HT1080 (cell line): Measurements from ENCODE around the gene SNX8. TPM values are rescaled to one million over a fixed set of nuclear protein-coding genes. Genes with fewer than 3 reads are reported as not detected.

Source experiments
- DNase-seq: peaks from one replicate; pipeline ENCODE4 v3.0.0-alpha.2; 2015; ENCODE audit warnings: low read depth
- total RNA-seq: library from RNA; depleted of rRNA; stranded (reverse); fragments of >200 nt; shearing (Covaris generic); gene quantifications from 2 replicates; pipeline ENCODE4 v1.2.3, GENCODE V29; 2014

Gene SNX8
- total RNA-seq, 1 experiment from 2014 or later, result 16.7 TPM

DNA sequence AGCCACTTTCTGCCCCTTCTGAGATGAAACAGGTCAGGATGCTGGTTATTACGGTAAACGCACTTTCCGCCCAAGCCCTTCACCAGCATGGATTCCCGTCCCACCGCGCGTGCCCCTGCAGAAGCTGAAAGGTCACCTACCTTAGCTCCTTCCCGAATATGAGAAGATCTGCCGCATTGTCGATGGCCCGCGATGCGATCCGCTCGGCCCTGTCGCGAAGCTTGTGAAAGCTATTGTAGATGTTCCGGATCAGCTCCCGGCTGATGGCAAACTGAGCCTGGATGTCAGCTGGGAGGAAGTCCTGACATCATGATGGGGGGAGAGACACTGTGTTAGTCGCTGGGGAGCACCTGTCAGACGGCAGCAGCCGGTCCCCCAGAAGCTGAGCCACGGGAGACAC, 50.1 kb downstream of the SNX8 start:
- DNase-seq, result no peak

DNA sequence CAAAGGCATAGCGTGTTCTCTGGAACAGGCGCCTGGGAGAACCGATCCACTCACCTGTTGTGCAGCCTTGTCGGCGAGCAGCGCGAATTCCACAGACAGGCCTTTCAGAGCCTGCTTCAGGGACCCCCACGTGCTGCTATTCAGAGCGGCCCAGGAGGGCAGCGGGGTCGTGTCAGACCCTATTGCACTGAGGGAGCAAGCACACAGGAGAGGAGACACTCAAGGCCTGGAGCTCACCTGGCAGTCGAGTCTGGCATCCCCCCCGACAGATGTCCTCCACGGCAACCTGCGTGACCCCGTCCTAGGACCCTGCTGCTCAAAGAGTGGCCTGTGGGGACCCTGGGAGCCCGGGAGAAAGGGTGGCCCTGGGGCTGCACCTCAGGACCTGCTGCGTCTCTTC, 51.1 kb downstream of the SNX8 start:
- no peak for DNase-seq

DNA sequence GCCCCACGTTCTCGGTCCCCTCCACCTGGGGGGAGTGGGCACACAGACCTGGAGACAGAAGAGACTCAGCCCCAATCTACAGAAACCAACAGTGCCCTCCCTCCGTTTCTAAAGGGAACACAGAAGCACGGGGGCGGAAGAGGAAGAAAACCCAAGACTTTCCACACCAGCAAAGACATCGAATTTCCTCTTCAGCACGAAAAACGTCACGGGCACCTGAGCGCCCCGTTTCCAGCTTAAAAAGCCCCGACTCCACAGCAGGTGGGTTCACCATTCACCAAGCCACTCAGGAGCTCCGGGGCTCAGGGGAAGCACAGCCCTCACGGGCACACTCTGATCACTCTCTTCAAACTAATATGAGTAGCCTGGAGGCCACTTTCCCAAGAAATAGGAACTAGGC, 52.6 kb downstream of the SNX8 start:
- no peak for DNase-seq

DNA sequence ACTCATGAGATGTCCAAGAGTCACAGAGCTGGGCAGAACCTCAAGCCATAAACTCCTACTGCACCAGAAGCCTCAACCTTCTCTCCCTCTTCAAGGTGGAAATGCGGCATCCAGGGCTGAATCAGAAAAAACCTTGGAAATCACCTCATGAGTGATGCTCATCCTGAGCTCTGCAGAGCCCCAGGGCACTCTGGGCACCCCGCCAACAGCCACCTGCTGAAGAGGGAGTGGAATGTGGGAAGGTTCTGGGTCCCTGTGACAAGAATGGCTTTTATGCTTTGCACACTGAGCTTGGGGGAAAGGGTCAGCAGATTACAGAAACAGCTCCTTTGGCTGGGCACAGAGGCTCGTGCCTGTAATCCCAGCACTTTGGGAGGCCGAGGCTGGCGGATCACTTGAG, 53.4 kb downstream of the SNX8 start:
- DNase-seq, result no peak

DNA sequence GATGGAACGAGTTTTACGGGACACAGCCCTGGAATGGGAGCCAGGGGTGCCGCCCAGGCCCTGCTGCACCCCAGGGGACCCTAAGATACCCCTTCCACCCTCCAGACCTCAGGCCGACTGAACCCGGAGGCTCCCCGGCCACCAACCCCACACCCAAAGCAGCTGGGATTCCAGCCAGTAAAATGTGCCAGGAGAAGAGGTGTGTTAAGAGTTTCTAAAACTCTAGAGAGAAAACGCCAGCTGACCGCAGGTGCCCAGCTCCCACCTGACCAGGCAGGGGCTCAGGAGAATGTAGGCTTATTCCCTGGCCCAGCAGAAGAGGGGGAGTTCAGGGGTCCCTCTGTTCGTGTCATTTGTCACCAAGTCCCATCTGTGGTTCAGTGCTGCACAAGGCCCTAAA, 54.8 kb downstream of the SNX8 start:
- DNase-seq, result no peak

DNA sequence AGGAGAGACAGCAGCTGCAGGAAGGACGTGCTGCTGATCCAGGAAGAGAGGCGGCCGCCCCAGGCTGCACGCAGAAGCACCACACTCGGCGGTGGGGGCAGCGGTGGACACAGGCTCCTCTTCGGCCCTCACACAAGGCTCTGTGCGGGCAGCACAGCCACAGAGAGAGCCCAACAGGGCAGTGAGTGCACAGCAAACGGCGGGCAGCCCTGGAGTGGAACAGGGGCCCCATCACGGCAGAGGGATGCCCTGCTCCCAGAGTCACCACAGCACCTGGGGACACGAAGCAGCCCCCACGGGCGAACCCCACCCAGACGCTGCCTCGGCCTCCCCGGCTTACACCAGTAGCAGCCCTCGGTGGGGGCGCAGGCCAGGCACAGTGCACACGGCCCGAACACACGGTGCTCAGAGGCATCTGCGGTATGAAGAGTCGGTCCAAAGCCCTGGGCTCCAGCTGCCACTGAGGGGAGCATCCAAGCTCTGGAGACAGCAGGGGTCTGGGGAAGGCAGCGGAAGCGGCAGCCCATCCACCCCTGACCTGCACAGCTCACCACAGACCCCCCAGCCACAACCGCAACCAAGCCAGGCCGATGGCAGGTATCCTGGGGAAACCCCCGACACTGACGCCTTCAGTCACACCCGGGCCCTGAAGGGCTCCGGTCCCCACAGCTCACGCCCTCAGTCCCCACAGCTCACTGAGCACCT, 55.4 kb downstream of the SNX8 start:
- DNase-seq, result no peak

DNA sequence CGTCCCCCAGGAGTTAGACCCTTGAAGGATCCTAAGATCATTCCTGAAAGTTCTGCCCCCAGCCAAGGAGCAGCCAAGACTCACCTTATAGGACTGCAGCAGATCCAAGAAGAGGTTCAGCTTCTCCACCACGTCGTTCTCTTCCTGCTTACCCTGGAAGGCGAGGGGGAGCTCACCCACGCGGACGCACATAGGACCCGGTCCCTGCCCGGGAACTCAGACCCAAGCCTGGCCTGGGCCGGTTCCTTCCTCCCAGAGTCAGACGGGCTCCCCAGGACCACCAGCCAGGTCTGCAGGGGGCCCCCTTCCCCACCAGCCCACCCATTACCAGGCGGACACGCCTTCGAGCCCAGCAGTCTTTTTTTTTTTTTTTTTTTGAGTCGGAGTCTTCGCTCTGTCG, 56.6 kb downstream of the SNX8 start:
- DNase-seq, result no peak

DNA sequence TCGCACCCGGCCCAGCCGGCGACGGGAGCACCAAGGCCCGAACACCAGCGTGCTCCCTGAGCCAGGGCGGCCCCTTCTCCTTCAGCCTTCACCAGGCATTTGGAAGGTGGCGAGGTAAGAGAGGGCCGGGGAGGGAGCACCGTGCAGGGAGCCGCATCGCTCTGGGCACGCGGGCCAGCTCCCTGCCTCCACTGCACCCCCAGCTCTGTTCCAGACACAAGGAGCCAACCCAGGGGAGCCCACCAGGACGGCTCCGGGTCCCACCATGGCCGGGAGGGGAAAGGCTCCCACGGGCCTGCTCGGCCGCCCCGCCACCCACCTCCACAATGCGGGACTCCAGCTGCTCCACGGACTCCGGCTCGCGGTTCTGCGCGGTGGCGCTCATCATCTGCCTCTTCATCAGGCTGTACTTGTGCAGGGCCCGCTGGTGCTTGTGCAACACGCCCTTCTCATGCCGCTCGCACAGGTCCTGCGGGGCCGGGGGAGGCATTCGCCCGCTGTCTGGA, 57.1 kb downstream of the SNX8 start:
- no peak for DNase-seq

DNA sequence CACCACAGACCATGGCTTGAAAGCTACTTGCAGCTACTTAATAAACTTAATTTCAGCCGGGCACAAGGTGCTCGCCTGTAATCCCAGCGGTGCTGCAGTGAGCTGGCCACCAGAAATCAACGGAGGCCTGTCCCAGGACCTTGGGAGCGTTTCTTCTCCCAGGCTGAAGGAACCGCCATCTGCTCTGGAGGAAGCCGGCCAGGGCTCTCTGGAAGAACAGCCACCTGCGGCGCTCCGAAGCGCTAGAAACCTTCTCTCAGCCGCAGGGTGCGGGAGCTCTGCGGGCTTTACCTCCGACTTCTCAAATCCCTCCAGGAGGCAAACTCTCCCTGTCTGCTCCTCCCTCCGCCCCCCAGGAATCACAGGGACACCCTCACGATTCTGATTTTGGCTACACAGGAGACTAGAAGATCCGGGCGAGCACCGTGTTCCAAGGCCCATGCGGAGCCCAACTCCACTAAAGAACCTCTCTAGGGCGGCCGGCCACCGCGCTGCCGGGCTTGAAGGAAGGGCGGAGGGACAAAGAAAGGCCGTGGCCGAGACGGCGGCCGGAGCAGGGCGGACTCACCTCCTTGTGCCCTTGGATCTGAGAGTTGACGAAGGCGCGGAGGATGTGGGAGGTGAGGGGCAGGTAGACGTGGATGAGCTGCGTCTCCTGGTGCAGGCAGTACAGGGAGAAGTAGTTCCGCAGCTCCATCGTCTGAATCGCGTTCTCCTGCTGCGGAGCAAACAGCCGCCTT, 57.8 kb downstream of the SNX8 start:
- DNase-seq, result no peak

DNA sequence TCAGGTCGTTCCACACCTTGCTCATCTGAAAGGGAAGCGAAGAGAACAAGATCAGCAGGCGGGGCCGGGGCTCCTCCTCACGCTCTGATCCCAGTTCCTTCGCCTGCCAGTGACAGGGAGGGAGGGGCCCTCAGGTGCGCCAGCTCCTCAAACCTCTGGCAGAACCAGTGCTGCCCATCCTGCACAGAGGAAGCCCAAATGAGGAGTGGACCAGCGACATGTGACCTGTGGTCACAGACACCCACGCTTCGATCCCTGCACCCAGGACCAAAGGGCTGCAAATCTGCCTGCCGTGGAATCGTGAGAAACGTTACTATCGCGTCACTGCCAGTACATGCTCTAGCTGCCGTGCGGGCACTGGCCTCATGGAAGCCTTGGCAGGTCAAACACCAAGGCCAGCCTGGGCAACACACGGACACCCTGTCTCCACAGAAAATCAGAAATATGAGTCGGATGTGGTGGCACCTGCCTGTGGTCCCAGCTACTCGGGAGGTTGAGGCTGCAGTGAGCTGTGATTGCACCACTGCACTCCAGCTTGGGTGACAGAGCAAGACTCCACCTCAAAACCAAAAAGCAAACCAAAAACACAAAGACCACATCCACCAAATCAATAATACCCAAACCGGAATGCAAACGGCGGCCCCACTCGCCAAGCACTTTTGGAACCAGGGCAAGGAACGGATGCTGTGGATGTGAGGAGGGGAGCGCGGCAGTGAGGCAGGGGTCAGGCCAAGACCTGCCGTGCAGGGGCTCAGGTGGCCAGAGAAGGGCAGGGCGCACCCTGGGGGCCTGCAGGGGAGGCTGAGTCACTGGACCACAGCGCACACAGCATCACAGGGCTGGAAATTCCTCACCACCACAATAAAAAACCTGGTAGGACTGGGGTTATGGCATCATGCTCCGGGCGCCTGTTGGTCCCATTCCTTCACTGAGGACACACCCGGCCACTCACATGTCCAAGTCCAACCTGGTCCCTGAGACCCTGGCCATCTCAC, 58.8 kb downstream of the SNX8 start:
- peak; percentile 34 for DNase-seq

DNA sequence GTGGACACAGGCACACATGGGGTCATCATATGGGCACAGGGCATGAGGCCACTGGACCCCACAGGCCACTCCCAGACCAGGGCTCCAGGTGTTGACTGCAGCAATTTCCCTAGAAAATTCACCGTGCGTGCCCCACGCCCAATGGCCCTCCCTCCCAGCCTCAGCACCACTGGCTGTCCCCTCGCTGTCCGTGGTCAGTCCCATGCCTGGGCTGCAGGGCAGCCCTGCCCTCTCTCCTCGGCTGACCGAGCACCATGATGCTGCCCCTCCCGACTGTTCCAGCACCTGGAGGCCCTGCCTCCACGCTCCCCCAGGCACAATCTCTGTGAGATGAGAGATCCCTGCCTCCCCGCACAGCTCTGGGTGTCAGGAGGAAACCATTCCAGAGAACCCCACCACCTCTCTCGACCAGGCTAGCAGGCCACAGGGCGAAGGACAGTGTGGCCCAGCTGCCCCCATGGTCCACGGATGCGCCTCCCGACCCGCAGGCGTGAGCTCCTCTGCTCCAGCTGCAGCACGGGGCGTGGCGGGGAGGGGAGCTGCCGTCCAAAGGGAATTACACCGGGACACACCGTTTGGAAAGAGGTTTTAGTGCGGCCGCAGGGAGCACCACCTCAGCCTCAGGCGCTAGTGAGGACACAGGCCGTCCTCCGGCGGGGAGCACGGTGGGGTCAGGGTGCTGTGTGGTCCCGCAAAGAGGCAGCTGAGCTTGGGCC, 59.7 kb downstream of the SNX8 start:
- no peak for DNase-seq

DNA sequence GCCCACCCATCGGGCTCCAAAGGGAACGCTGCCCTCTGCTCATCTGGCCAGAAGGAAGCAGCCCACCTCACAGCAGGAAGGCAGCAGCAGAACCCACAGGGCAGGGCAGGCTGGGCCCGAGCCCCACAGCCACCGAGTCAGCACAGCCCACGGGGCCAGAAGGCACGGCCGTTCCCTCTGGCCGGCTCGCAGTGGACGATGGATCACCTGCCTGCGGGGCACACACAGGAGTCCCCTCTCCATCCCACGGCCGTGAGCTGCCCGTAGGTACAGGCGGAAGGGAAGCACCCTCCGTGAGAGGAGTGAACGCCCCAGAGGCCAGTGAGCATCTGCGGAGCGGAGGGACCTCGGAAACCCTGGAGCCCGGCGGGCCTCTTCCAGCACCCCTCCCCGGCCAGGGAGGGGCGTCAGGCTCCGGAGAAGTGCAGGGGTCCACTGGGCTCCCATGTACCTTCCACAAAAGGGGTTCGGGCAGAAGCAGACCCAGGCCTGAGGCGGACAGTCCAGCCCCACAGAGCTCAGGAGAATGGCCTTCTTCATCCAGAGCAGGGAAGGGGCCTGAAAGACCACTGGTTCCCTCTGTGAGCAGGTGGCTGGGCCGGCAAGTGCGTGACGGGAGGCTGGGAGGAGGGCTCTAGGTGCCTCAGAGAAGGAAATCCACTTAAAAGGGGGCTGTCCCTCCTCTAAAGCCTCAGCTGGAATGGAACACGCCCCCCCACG, 60.6 kb downstream of the SNX8 start:
- DNase-seq, result no peak

DNA sequence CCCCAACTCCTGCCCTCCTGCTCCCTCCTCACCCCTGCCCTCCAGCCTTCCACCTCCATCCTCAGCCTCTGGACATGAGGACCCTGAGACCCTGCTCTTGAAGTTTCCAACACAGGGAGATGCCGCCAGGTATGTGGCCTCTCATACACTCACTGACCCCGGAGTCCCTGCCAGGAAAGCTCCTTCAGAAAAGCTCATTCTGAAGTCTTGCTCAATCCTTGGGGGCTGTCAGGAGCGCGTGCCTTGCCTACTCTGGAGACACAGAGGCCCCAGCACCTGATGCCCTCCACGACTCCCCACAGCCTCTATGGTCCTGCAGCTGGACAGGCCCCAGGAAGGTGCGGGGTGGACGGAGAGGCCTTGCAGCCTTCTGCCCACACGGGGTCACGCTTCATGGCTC, 61.2 kb downstream of the SNX8 start:
- no peak for DNase-seq

DNA sequence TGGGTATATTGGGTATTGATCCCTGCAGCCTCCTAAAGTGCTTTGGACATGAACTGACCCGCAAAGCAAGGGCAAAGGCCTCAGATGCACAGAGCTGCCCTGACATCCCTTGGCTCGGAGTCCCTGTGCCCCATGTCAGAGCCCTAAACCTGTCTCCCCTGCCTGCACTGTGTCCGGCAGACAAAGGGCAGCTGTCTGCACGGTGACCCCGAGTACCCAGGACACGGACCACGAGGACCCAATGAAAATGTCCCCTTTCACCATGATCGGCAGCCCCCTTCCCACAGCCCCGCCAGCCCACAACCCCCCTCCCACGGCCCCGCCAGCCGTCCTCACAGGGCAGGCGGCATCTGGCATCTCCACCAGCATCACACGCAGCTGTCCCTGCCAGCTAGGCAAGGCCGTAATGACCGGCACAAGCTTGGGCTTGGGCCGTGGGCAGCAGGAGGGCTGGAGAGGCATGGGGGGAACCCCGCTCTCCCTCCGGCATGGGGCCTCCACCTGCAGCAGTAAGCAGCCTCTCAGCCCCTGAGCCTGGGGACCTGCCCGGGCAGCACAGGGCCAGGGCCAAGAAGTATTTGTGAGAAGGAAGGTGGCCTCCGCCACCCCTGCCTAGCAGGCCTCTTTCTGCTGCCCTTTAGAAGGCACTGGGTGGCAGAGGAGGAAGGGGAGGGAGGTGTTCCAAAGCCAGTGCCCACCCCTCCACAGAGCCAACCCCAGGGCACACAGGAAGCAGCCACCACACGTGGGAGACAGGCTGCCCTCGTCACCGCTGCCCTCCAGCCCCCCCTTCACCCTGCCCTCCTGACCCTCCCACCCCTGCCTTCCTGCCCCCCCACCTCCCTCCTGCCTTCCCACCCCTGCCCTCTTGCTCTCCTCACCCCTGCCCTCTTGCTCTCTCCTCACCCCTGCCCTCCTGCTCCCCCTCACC, 62.1 kb downstream of the SNX8 start:
- no peak for DNase-seq

DNA sequence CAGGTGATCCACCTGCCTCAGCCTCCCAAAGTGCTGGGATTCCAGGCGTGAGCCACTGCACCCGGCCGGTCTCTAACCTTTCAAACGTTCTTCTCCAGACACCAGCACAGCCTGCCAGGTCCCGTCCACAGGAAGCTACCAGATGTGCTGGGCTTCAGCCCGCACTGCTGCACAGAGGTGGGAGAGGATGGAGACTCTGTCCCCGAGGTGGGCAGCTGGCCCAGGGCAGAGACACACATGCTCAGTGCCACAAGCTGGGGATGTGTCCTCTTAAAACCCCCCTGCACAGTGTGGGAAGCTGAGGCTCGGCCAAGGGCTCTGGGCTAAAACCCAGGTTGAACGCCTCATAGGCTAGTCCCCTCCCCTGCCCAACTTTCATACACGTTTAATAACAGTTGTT, 62.9 kb downstream of the SNX8 start:
- no peak for DNase-seq

DNA sequence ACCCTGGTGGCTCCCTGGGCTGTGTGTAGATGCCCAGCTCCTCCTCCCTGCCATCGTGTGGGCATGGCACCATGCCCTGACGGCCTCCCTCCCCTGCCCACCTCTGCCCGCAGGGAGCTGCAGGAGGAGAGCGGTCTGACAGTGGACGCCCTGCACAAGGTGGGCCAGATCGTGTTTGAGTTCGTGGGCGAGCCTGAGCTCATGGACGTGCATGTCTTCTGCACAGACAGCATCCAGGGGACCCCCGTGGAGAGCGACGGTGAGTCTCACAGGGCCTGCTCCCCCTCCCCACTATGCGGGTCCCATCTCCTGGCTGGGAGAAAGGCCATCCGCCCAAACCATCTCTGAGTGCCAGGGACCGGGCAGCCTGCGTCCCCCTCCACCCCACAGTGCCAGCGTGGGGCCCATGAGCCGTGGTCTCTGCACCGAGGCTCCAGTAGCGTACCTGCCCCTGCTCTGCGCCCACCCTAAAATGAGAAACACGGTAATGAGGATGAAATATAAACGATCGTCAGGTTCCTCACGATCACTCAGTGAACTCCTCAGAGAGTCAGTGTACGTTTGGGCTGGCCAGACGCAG, 64.4 kb downstream of the SNX8 start:
- DNase-seq, result no peak

DNA sequence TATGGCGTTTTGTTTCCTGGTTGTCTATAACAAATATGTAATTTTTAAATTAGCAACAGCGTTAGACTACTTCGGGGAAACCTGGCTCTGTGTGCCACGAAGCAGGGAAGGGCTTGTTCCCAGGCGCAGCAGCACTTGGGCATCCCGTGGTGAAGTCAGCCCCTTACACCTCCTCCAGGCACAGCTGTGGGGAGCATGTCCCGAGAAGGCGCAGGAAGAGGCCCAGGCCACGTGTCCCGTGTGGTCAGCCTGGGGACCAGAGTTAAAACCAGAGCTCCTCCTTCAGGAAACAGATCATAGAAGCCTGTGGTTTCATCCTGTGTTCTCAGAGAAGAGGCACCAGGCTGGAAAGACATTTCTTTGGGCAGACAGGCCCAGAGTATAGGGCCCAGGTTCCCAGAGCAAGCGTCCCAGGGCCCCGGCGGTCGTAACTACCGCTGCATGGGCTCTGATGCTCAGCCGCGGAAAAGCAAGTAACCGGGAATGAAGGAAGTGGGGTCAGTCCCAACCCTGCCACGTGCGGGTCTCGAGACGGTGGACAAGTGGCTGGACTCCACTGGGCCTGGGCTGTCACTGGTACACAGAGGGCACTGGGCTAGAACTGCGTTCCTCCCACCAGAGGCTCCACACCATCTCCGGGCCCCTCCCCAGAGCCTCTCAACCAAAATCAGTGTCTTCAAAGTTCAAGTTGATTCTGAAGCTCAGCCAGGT, 65.1 kb downstream of the SNX8 start:
- peak; percentile 95 for DNase-seq
